Vagina (tissue), 2 donors: ENCODE measurements around the gene AJUBA.

ENCODE experiments used
- CTCF ChIP-seq, 3 experiments: fragments of 450-650 bp in 2 of 3; fragments of 200-600 bp in 1 of 3; sonication (generic) in 1 of 3; IDR thresholded peaks; one replicate each; pipeline ENCODE4 v1.5.1; 2017 to 2019; ENCODE audit warnings: antibody characterized with exemption in 3 of 3, mild to moderate bottlenecking in 2 of 3, moderate library complexity in 2 of 3
- POLR2A ChIP-seq, 2 donors: fragments of 450-650 bp; IDR thresholded peaks; one replicate each; pipeline ENCODE4 v1.6.1; 2017; ENCODE audit warnings: antibody characterized with exemption in 2 of 2, mild to moderate bottlenecking in 2 of 2, moderate library complexity in 2 of 2
- POLR2AphosphoS5 ChIP-seq, 2 donors: sonication (generic); formaldehyde crosslinking; IDR thresholded peaks; one replicate each; pipeline ENCODE4 v1.9.0; 2017; ENCODE audit warnings: antibody characterized with exemption in 2 of 2, mild to moderate bottlenecking in 2 of 2, low read depth in 1 of 2; ENCODE audit not compliant: insufficient read depth in 1 of 2

DNA sequence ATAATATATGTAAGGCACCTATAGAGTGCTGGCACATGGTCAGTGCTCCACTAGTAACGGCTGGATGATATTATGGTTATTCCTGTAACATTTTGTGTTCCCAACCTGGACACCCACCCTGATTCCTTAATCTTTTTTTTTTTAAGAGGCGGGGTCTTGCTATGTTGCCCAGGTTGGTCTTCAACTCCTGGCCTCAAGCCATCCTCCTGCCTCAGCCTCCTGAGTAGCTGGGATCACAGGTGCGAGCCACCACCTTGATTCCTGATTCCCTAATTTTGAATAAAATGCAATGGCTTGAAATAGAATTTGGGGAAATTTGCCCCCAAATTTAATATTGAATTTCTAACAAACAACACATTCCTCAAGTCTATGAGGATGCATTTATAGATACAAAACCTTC lies 20.2 kb upstream of the AJUBA start:
- TF ChIP-seq CTCF (IDR thresholded peaks at IDR 0.05), result no peak
- TF ChIP-seq POLR2AphosphoS5 (IDR thresholded peaks at IDR 0.05; ENCODE audit: insufficient read depth in 1 of 2, low read depth in 1 of 2), result no peak
- no peak for TF ChIP-seq POLR2A (IDR thresholded peaks at IDR 0.05)
